Activated CD8-positive, alpha-beta memory T cell treated with anti-CD3 and anti-CD28 coated beads for 4 hours (primary cell): Measurements from ENCODE around the gene GMCL1.
A peak's percentile ranks its signal among the peaks of the same experiment; 100 is the strongest.
"Not testable (repeated sequence)": the region's sequence is repeated elsewhere in the genome, so short reads cannot be mapped to it uniquely, and the experiment has no call there.

Experiments used
- DNase-seq, 2 donors: peaks; one replicate each; pipeline ENCODE4 v3.0.0-alpha.2; 2020; ENCODE audit warnings: low read depth in 2 of 2

Gene GMCL1, protein sequence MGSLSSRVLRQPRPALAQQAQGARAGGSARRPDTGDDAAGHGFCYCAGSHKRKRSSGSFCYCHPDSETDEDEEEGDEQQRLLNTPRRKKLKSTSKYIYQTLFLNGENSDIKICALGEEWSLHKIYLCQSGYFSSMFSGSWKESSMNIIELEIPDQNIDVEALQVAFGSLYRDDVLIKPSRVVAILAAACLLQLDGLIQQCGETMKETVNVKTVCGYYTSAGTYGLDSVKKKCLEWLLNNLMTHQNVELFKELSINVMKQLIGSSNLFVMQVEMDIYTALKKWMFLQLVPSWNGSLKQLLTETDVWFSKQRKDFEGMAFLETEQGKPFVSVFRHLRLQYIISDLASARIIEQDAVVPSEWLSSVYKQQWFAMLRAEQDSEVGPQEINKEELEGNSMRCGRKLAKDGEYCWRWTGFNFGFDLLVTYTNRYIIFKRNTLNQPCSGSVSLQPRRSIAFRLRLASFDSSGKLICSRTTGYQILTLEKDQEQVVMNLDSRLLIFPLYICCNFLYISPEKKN

DNA sequence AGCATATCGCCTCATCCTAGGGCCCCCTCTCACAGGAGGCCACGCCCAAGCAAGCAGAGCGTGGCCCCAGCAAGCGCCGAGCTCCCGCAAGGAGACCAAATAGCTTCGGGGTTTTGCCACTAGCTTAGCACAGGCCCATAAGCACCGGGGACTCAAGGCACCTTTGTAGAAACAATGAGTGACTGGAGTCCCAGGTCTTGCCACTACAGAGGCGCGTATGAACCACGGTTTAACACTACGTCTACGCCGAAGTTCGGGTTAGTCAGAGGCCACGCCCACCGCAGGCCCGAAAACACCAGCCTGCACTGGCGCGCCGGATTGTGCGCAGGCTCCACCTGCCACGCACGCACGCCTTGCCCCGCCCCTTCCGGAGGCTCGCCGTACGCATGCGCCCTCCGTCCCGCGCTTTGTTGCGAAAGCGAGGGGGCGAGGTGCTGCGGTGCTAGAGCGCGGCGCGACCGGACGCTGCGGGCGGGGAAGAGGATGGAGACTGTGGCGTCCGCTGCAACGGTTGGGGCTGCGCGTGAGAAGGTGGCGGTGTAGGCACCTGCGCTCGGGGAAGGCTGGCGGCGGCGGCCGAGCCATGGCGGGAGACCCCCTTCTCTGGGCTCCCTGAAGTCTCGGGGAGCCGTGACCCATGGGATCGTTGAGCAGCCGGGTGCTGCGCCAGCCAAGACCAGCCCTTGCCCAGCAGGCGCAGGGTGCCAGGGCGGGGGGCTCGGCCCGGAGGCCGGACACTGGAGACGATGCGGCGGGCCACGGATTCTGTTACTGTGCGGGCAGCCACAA lies at the start of gene GMCL1:
Gene GMCL1, plus strand, starts transcription at position 405 of the 789 bp plus-strand sequence. Its CDS starts 233 bp downstream, at position 638.
- DNase-seq = peak; percentile 96

DNA sequence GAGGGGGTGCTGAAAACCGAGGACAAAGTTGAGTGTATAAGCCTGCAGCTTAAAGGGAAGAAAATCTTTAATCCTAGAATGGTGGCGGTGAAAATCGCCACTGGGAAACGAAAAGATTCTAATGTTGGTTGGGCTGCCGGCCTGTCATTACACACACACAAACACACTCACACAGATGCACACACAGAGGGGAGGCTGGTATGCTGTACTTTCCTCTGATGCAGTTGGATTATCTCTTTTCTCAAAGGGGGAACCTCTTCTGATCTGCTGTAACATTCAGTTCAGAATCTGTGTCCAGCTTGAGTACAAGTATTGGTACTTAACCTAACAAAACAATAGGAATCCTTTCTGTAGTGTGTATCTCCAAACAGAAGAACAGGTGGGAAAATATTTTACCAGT lies 48.5 kb upstream of the GMCL1 start:
- DNase-seq = no peak

DNA sequence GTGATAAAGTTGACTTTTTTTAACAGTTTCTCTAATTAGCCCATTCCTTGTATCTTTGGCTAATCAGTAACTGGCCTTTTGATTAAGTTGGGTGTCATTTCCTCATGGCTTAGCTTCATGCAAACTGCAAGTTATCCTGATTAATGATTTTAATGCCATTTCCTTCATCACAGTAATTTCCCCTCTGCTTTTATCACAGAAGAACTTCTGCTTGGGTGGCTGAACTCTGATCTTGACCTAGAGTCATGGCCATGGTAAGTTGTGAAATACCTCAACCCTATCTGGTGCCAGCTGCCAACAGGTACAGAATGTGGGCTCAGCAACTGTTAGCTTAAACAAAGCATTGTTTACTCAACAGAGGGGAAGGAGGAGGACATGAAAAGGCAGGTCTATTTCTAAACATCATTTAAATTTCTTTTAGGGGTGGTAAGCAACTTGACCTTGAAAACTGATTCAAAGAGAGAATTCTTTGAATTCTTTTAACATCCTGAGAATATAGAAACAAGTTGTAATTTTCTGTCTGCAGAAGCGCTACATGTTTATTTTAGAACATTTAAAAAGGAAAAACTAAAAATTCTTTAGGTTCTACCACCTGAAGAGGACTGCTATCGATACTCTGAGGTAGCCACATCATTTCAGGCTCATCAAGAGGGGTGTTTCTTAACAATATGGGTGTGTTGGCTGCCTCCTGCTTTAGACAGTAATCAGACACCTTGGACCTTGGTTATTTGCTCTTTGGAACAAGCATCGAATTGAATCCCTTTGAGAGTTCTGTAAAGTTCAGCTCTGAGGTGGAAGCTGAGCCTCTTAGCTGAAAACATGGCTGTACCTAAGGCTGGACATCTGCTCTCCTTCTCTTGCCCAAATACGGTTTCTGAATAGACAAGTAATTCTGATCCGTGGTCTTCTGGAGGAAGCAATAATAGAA lies 47.9 kb upstream of the GMCL1 start:
- DNase-seq = no peak

DNA sequence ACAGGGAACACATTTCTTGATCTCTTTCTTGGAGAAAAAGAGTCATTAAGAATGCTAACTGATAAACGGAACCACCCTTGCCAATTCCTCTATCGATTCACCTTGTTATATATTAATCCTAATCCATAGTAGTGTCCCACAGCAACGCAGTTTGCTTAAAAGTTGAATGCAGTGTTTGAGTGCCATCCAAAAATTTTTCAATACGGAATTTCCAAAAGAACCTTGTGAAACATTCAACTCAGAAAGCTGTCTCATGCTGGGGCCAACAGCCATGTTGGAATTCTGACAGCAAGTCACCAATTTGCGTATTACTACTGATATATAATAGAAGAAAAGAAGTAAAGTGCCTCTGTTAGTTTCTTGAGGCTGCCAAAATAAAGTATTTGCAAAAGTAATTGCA lies 45.2 kb upstream of the GMCL1 start:
- DNase-seq = no peak

DNA sequence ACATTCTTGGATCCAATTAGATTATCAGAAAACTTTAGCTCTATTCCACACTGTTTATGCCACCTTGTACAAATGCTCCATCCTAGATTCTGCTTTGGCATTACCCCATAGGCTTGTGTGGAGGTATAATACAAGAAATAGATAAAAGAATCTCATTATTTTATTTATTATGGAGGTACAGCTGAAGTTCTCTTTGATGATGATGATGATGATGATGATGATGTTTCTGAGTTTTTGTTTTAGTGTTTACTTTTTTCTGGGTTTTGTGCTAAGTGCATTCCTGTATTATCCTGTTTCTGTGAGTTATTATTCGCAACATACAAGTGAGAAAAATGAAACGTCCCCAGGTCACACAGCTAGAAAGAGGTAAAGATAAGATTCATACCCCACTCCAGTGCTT lies 44.1 kb upstream of the GMCL1 start:
- DNase-seq = no peak

DNA sequence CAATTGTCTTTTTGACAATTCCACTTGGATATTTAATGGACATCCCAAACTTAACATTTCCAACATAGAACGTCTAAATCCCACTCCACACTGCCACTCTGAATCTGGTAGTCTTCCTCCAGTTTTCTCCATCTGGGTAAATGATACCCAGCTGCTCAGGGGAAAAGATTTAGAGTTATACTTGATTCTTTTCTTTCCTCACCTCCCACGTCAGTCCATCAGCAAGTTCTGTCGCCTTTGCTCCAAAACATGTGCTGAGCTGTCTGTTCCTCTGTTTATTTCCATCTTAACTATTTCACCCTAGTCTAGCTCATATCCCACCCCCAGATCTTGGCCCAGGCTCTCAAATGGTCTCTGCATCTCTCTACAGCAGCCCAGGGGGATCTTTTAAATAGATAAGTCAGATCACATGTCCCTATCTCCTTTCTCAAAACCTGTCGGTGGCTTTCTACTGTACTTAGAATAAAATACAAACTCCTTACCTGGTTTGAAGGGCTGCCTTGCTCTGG lies 43.4 kb upstream of the GMCL1 start:
- no peak for DNase-seq

DNA sequence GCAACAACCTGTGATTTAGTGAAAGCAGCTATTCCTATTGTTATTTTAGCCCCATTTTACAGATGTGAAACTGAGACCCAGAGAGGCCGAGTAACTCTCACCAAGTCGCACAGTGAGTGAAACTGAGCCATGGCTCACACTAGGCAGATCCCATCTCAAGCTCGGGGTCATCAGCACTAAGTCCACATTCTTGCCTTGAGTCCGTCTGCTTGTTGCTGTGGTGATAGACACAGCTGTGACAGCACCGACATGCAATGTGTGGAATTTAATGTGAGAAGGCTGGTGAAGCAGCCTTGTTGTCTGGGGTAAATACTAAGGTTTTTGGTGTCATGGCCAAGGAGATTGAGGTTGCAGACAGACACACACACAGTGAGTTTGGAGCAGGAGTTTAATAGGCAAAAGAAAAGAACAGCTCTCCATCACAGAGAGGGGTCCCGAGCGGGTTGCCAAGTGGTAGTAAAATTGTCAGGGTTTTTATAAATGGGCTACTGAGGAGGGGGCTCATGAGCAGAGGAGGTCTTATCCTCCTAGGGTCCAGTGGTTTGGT lies 40.2 kb upstream of the GMCL1 start:
- no peak for DNase-seq

DNA sequence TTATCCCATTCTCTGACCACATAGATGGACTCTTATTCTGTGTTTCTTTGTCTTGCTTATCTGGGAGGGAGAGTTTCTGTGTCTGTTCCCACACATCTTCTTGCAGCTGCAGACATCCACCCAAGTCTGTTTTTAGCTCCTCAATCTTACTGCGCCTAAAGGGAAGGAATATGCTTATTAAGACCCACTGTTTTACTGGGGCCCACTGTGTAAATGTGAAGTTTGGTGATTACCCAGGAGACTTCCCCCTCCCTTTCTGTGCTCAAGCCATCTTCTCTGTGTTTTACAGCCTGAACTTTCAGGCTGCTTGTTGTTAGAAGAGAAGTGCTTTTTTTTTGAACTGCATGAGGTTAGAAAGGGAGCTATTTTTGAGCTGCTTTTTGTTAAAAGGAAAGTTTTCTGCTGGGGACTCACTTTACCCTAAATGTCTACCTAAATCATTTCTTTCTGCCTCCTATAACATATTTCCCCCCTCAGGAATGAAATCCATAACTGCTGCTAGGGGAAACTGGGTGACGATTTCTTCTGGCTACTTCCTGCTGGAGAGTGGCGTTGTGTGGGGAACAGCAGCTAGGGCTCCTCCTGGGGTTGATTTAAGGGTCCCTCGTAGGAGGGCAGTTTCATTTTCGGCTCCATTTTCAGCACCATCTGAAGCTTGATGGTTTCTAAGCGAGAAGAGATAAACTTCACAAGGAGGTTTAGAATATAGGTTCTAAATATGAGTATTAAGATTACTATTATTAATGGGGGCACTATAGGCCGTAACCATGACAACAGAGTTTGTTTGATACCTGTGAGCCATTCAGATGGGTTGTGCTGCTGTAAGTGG lies 39.5 kb upstream of the GMCL1 start:
- DNase-seq = no peak

DNA sequence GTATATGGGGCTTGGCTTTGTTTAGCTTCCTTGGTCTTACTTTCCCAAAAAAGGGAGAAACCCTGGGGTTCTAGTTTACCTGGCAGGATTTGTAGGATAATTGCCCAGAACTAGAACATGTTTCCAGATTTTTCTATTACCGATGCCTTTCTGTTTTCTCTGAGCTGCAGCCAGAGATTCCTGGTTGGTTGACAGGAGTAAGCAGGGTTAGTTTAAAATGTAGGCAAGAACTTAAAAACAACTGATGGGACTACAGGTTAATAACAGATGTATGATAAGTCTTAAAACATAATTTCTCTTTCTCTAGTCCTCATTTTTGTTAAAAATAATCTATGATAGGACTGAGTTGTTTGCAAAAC lies 38.9 kb upstream of the GMCL1 start:
- DNase-seq = no peak

DNA sequence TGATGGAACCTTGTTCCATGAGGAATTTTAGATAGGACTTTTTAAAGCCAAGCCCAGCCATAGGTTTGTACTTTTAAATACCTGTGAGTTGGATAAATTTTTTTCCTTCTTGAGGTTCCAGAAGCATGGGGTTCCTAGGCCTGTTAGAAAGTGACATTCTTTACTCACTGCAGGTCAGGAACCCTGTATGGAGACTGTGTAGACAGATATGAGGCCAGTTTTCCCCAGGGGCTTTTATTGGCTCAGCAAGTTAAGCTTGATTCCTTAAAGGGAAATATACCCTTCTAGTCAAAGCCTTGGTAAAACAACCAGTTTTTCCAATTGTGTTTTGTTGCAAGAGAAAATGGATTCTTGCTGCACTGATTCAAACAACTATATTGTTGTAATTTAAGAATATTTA lies 38.4 kb upstream of the GMCL1 start:
- DNase-seq = no peak

DNA sequence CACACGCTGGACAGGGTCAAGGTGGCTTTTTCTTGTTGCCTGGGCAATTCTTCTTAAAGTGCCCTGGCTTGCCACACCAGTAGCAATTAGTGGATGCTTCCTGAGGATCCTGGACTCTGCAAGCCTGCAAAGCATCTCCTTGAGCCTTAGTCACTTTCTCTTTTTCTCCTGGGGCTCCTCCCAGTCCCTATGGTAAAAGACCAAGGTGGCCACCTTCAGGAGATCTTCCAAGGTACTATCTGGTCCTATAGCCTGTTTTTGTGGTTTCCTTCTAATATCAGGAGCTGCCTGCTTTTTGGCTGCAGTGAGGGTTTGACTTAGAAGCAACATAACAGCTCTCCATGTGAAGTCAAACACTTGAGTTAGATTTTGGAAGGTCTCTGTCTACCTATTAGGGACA lies 33.3 kb upstream of the GMCL1 start:
- DNase-seq = no peak

DNA sequence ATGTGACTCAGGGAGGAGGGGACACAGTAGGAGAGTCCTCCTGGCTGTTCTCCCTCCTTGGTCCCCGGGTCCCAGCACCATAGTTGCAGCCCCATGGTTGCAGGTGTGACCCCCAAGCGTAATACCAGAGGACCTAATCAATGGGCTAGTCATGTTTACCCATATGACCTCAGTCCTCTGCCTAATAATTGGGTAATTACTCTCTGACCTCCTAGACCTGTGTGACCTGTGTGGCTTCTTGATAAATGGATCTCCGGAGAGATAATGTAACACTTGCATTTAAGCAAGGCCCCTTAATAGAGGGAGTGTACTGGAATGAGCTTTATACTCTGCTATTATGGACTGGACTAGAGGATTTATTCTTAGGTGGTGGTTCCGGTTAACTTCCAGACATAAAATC lies 32.2 kb upstream of the GMCL1 start:
- no peak for DNase-seq

DNA sequence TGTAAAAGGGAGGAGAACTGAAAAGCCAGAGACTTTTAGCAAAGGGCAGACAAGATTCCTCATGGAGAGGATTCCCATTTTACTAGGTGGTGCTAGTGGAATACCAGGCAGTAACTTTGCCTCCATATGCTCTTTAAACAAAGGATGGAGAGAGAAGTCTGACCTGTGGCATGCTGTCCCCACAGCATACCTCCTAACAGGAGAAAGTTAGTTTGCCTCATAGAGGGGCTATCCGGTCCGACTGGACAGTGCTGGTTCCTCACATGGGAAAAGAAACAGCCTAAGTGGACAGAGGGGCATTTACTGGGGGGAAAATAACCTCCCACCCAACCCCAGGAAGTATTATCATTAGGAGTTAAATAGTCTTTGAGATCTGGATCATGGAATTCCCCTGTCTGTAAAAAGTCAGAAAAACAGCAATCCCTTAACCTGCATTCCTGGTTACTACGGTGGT lies 31.6 kb upstream of the GMCL1 start:
- no peak for DNase-seq

DNA sequence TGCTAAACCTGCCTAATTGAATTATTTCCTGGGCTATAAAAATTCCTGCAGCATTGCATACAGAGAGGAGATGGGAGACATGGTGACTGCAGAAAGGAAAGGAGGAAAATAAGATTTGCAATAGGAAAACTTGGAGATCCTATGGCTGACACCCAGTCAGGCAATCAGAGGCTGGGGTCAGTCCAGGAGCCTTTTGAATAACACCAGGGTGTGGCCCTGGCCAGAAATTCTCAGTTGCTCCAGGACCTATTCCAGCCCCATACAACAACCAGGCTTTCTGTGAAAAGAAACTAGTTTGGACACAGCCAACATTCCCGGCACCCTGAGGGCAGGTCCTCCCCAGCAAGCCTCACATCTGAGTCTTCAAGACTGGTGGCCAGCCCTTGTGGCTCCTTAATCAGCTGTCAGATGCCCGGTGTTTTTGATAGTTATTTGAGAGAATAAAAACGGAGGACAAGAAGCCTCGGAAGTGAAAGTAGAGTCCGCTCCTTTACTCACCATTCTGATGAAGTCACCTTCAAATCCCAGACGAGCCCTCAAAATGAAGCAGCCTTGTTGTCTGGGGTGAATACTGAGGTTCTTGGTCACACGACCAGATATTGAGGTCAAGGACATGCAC lies 31.1 kb upstream of the GMCL1 start:
- DNase-seq = no peak

DNA sequence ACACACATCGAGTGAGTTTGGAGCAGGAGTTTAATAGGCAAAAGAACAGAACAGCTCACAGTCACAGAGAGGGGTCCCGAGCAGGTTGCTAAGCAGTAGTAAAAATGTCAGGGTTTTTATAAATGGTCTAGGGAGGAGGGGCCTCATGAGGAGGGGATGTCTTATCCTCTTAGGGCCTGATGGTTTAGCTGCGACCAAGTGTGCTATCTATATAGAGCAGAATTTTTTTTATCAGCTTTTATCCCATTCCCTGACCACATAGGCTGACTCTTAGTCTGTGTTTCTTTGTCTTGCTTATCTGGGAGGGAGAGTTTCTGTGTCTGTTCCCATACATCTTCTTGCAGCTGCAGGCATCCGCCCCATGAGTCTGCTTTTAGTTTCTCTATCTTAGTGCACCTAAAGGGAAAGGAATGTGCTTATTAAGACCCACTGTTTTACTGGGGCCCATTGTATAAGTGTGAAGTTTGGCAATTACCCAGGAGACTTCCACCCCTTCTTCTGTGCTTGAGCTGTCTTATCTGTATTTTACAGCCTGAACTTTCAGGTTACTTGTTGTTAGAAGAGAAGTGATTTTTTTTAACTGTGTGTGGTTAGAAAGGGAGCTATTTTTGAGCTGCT lies 30.4 kb upstream of the GMCL1 start:
- no peak for DNase-seq

DNA sequence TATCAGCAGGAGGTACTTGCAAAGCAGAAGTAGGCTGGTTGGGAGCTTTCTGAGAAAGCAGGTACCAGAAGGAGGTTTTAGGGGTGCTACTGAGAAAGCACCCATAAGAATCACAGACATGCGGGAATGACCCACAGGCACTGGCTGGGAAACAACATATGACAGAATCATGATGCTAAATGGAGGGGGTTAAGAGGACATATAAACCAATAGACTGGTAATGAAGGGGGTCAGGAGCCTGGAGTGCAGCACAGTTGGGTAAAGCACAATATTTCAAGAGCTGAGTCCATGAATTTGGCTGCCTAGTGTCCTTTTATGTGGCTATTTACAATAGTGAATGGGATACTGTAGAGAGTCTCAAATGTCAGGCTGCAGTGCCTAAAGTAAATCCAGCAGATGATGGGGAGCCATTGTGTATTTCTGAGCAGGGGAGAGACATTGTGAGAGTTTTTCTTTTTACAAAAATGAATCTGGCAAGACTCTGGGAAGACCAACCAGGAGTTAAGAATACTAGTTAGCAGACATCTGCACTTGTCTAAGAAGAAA lies 27.6 kb upstream of the GMCL1 start:
- DNase-seq = no peak

DNA sequence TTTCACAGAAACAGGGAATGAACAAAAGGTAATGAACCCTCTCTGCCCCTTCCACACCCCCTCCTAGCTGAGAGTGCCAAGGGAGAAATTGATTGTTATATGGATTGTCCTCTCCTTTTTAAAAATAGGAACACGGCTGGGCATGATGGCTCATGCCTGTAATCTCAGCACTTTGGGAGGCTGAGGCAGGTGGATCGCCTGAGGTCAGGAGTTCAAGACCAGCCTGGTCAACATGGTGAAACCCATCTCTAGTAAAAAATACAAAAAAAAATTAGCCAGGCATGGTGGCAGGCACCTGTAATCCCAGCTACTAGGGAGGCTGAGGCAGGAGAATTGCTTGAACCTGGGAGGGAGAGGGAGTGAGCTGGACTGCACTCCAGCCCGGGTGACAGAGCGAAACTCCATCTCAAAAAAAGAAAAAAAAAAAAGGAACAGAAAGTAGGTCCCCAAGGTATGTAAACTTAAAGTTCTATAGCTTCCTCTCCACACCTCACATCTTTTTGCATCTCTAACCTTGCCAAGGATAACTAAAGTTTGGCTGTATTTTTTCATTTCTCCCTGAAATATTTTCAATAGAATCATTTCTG lies 26.6 kb upstream of the GMCL1 start:
- not testable (repeated sequence) for DNase-seq

DNA sequence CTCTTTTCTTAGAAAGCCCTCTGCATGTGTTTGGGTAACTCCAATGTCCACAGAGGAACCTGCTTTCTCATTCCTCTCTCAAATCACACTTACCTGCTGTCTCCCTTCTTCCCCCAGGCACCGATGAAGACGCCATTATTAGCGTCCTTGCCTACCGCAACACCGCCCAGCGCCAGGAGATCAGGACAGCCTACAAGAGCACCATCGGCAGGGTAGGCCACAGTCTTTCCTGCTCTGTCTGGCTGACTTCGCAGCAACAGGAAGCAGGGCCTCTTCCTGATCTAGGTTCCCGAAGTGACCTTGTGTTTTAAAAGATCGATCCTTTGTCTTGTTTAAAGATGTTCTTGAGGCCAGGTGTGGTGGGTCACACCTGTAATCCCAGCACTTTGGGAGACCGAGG lies 25.0 kb upstream of the GMCL1 start:
- no peak for DNase-seq

DNA sequence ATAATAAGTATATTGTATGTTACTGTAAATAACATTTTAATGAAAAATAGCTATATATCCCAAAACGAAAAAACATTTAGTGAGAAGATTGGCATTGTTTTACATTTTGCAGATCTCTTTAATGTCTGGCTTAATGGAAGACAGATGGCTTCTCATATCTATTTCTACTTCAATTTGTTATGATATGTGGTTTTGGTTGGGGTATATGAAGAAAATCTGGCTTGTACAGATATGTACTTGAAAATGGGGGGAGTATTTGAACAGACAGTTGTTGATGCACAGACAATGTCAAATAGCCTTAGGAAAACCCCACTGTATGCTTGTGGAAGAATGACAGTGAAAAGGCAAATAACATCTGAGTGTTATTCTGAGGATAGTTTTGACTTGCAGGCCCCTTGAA lies 23.6 kb upstream of the GMCL1 start:
- DNase-seq = no peak
